Measurements from ENCODE around the gene HPF1.
"Not testable (repeated sequence)": the region's sequence is repeated elsewhere in the genome, so short reads cannot be mapped to it uniquely, and the experiment has no call there.

HPF1 gene

GRCh38 chr4:169741569-169741968 is 16.2 kb downstream of the HPF1 start:
- no peak for DNase-seq (ENCODE audit: low read depth in 3 of 3, low spot score in 1 of 3)

- DNase-seq (ENCODE audit: low read depth in 3 of 3, low spot score in 1 of 3) = not testable (repeated sequence)
Observed at GRCh38 chr4:169738604-169739003, 19.1 kb downstream of the HPF1 start.

- no peak for DNase-seq (ENCODE audit: low read depth in 3 of 3, low spot score in 1 of 3)
Observed at GRCh38 chr4:169730564-169730963, 27.2 kb downstream of the HPF1 start.

GRCh38 chr4:169727616-169728015 is 30.1 kb downstream of the HPF1 start:
- DNase-seq (ENCODE audit: low read depth in 3 of 3, low spot score in 1 of 3) = no peak

- no peak for DNase-seq (ENCODE audit: low read depth in 3 of 3, low spot score in 1 of 3)
Observed at GRCh38 chr4:169724260-169724659, 33.5 kb downstream of the HPF1 start.

GRCh38 chr4:169723207-169723965 is 34.4 kb downstream of the HPF1 start:
- DNase-seq (ENCODE audit: low read depth in 3 of 3, low spot score in 1 of 3) = no peak

- no peak for DNase-seq (ENCODE audit: low read depth in 3 of 3, low spot score in 1 of 3)
Observed at GRCh38 chr4:169720529-169720928, 37.2 kb downstream of the HPF1 start.

GRCh38 chr4:169716677-169717076 is 41.1 kb downstream of the HPF1 start:
- no peak for DNase-seq (ENCODE audit: low read depth in 3 of 3, low spot score in 1 of 3)

GRCh38 chr4:169715826-169716225 is 41.9 kb downstream of the HPF1 start:
- DNase-seq (ENCODE audit: low read depth in 3 of 3, low spot score in 1 of 3) = no peak

GRCh38 chr4:169707958-169708643 is 49.6 kb downstream of the HPF1 start:
- DNase-seq (ENCODE audit: low read depth in 3 of 3, low spot score in 1 of 3) = no peak

GRCh38 chr4:169698331-169698730 is 59.4 kb downstream of the HPF1 start:
- no peak for DNase-seq (ENCODE audit: low read depth in 3 of 3, low spot score in 1 of 3)

- DNase-seq (ENCODE audit: low read depth in 3 of 3, low spot score in 1 of 3) = no peak
Observed at GRCh38 chr4:169690787-169691186, 67.0 kb downstream of the HPF1 start.

GRCh38 chr4:169689681-169690080 is 68.1 kb downstream of the HPF1 start:
- no peak for DNase-seq (ENCODE audit: low read depth in 3 of 3, low spot score in 1 of 3)

- DNase-seq (ENCODE audit: low read depth in 3 of 3, low spot score in 1 of 3) = no peak
Observed at GRCh38 chr4:169682372-169683047, 75.2 kb downstream of the HPF1 start.
